HUDEP-2 (cell line): Measurements from ENCODE around the gene CADPS.

Experiments
- DNase-seq, 76 experiments: peaks; one replicate each; lab custom pipeline; 2025; ENCODE audit not compliant: unreplicated experiment in 76 of 76; lab: John Stamatoyannopoulos, UW

Gene CADPS

DNA sequence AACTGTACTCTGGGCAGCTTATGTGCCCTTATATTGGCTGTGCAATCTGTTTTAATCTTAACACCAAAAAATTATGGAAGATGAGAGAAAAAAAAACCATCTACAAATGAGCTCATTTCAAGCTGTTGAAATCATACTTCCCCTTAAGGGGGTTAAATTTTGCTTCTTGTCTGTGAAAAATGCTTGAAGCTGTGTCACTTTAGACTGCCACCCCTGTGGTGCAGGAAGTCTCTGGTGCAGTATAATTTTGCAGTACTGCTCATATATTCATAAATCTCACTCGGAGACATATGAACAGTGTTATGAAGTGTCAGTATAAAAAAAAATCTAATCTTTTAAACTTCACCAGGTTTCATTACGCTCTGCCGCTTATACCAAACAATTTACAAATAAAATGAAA is 471.5 kb downstream of the CADPS start:
- DNase-seq, result no peak

DNA sequence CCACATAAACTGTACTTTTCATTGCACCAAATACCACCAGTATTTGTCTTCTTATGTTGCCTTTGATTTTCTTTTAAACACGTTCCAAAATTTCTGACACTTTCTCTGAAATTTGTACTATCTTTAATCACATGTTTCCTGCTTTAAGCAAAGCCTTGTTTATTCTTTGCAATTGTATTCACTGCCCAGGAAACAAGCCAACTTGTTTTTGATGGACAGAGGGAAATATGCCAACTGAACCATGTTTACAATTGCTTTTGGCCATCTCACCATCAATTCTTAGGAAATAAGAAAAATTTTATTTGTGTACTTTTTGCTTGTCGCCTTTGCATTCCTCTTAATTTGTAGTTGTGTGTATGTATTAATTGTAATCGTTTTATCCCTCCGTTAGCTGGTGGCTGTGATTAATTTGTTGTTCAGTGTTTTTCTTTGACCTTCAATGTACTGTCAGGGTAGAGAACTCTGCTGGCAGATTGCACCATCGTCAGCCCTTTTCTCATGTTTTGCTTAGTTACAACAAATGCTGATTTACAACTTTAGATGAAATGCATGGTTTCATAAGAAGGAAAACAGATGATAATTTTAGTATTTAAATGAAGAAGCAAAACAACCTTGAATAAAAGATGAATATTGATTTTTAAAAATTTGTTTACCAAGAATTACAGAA is 482.5 kb downstream of the CADPS start:
- DNase-seq, result no peak

DNA sequence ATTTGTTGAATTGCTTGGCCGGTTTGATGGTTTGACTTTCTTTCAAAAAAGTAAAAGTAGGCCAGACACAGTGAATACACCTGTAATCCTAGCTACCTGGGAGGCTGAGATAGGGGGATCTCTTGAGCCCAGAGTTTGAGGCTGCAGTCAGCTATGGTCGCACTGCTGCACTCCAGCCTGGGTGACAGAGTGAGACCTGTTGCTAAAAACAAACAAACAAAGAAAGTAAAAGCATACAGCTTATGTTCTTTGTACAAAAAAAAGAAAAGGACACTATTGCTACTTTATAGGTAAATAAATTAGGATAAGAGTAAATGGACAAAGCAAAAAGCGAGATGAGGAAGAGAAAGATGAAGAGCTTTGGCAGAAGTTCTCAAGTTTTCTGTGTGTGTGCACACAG is 488.0 kb downstream of the CADPS start:
- no peak for DNase-seq

DNA sequence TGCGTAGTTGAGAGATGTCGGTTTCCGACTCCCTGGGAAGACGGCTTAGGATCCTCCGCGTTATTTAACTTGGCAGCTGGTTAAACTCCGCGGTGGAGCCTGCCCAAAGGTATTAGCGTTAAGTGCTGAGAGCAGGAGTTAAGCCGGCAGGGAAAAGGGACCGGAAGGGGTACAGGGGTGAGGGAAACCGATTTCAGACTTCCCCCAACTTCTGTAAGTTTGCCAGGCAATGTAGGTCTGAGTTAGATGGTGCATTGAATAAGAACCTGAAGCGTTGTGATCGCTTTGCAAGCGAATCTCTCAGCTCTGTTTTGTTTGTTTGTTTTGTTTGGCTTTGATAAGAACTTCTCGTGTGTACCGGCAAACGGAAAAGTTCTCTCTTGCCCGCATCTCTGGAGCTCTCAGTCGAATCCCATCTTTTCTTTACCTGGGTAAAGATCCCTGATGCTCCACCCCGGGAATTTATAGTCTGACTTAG is 495.9 kb downstream of the CADPS start:
- no peak for DNase-seq

DNA sequence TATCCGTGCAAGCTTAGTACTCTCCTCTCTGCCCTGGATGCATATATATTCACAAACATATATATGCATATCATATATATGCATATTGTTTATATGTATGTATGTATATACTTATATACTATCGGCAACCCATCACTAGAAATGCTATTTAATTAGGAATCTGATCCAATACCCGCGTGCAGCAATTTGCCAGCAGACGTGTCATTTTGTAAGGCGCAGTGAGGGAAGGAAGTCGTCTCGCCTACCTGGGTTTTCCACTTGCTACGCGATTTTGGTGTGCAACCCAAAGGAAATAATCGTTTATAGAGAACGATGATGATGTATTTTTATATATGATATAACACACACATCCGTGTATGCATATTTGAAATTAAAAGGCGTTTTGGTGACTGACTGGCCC is 496.3 kb downstream of the CADPS start:
- no peak for DNase-seq

DNA sequence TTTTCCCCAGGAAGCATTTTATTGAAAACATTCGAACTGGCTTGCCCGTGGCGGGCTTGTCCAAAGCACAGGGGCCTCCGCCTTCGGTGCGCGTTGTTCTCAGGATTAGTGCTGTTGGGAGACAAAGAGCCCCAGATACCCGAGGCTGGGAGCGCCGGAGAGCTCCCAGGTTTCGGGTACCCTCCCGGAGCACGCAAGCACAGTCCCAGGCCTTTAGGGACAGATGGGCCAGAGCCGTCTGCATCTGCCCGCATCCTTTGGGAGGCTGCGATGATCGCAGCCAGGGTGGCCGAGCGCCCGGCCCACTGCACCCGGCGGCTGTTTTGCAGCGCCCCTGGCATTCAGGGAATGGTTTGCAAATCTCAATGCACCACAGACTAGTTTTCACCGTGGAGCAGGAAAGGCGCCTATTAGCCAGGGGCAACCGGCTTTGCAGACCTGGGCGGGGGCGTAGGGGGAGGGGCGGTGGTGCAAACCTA is 496.9 kb downstream of the CADPS start:
- no peak for DNase-seq

DNA sequence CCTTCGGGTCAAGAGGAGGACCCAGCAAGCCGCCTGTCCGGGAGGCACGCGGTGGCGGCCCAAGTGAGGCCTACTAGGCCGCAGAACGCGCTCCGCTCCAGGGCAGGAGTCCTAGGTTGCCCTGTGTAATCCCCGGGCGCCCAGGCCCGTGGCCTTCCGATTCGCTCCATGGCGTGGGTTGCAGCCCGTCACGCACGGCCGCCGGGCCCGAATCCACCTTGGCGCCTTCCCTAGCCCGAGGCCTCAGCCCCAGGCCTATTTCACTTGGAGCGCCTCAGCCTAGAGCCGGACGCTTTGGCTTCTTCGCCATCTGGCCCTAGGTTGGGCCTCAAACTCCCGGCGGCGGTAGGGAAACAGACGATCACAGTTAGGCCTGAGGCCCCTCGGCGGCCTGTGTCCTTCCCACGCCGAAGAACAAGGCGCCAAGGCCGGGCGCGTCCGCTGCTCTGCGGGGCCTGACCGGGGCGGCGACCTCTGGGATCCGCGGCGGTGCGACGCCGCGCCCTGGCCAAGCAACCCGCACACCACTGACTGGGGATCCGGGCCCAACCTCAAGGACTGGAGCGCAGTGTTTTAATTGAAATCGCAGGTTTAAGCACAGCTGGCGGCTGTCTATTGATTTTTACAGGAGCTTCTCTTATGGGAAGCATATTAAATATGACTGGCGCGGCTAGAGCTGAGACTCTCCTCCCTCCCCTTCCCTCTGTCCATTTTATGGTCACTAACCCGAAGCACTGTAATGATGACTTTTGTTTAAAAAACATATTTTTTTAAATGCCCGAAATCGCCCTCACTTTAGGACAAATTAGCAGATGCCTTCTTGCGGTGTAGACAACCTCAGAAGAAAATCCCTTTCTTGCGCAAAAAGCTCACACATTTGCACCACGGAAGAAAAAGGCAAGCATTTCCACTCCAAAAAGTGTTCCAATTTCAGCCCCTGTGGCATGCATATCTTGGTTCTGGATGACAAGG is 498.0 kb downstream of the CADPS start:
- no peak for DNase-seq

DNA sequence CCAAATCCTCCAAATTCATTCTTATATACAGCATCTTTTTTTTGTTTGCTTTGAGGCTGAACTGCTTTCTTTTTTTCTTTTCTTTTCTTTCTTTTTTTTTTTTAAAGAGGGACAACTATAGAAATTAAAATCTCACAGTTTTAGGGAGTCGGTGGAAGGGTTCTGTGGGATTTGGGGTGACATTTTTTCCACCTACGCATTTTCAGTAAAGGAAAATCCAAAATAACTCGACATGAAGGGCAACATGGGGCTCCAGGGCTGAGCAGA is 498.8 kb downstream of the CADPS start:
- DNase-seq, result no peak

DNA sequence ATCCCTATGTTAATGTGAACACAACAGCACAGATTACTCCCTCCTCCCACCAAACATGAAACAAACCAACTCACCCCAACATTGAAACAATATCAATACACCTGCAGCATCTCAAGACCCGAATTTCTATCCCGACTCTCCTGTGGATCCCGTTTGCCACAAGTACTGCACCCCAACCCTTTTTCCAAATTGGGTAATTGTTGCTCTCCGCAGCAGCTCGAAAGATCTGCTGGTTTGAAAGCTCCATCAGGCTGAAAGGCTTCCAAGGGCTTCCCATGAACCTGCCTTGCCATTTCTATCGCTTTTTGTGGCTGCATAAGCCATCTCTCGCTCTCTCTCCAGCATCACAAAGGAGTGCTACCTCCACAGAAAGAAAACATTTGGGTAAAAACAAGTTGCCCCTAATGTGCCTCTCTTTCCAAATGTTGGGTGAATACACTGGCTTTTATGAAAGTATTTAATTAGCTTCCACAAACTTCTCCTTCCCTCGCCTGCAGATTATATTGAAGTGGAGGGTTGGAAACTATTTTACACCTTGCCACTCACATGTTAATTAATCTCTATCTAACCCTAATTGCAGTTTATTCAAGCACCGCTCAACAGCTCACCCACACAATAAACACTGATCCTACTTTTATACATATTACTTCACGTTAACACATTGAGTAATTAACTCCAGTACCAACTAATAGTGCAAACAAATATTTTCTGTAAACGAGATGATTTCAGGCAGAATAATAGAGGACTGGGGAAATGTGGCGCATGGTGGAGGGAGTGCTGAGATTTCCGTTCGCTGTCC is 499.4 kb downstream of the CADPS start:
- DNase-seq, result no peak

DNA sequence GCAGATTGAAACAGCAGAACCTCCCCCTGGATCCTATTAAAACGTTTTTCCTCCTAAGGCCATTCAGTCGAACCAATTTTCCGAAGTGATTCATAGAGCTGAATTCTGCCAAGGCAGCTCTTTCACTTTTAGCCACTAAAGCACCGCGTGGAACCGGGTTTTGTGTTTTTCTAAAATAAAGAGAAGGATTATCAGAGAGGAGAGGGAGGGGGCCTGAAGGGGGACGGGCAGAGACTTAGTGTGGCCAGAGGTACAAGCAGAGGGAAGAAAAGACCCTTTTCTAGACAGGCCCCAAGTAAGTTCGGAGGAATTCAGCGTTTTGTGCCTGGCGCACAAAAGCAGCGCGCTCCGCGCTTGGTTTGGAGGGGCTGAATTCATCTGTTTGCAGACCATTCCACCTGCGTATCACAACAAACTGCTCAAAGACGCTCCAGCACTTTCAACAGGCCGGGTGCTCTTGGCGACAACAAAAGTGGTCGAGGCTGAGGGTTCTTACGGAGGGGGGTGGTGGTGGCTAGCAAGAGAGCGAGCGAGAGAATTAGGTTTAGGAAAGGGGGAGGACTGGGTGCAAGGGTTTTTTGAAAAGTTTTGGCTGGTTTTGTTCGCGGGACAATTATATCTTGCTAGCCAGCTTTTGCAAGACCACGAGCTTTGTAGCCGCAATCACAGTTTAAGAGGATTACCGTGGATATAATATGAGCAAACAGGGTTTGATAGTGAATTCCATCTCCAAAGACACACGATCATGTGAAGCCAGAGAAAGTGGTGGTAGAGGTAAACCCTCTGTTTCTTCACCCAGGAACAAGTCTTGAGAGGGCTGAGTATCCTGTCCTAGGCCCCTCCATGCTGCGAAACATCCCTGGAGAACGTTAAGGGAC is 500.6 kb downstream of the CADPS start:
- no peak for DNase-seq

DNA sequence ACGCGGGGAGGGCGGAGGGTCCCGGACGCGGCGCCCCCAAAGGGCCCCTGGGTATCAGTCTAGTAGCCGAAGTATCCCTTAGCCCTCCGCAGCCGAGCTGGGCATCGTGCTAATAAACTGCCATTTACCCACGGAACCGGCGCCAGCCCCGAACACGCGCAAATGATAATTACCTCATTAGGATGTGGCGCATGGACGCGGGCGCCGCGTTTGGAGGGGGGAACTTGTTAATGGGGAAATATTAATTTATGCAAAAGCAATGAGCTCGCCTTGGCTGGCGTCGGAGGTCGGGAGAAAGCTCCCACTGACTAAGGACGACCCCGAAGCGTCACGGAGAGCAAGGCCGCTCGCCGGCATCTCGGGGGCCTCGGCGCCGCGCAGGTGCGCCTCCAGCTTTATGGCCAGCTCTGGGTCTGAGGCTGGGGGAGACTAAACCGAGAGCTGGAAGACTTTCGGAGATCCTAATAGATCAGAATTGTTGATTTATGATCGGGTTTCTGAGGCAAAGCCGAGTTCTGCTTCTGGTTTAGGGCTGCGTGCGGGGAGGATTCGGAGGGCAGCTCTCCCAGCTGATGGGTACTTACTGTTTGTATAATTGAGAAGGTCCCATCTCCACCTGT is 501.4 kb downstream of the CADPS start:
- DNase-seq, result no peak

DNA sequence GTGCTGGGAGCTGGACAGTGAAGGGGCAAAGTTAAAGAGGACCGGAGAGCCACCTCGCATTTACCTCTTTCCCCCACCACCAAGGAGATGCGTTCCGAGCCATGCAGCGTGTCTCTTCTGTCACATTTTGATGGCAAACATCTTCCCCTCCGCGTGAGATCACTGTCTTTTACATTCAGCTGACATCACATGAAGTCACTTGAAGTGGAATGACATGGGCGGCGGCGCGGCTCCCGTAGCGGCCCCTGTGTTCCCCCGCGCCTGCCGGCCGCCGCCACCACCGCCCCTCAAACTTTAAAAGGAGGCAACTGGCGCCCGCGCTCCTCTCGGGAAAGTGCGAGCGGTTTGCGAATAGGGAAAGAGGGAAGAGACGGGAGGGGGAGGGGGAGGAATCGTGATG is 502.0 kb downstream of the CADPS start, which contains the start of gene FEZF2:
Gene FEZF2 (minus strand): TSS at position 336 of the 400 bp plus-strand sequence. CDS start 682 bp downstream, outside the sequence.
- no peak for DNase-seq

DNA sequence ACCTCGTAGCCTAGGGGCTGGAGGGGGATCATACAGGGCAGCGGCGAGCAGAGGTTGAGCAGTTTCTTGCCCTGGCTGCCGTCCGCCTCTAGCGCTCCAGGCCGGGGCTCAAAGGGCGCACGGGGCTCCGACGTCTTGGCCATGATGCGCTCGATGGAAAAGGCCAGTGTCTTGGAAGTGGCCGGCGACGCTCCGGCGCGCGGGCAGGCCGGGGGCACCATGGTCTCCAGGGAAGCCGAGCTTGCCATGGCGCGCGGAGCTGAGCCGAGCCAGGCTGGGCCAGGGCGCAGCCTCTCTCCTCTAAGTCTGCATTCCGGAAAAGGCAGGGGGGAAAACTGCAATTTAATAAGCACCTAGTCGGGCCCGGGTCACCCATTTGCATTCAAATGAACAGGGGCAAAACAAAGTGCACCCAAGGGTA is 502.6 kb downstream of the CADPS start:
- DNase-seq, result no peak

DNA sequence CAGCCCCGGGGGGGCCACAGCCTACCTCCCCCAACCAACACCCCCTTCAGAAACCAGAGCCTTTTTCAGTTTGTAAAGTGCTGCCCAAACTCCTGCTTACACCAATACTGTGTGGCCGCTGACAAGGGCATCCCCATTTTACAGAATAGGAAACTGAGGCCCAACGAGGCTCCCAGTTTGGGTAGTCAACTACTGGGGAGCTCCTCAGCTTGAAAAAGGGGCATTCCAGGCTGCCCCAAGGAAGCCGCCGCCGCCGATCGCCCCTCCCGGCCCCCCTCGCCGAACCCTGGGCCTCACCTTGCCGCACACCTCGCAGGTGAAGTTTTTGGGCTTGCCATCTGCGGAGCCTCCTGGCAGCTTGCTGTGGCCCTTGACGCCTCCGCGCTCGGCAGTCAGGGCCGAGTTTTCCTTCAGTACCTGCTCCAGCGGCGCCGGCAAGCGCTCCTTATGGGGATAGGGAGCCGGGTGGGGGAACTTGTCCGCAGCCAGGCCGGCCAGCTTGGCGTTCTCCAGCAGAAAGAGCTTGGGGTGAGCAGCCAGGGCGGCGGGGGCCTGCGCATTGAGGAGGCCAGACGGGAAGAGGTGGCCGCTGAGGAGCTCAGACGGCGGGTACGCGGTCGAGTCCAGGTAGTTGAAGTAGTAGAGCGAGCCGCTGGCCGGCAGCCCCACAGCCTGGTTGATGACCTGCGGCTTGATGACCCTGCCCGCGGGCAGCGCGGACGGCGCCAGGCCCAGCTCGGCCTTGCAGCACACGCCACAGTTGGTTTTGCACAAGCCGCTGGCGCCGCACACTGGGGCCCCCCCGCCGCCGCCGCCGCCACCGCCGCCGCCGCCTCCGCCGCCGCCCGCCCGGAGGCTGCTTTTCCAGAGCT is 503.3 kb downstream of the CADPS start:
- no peak for DNase-seq

DNA sequence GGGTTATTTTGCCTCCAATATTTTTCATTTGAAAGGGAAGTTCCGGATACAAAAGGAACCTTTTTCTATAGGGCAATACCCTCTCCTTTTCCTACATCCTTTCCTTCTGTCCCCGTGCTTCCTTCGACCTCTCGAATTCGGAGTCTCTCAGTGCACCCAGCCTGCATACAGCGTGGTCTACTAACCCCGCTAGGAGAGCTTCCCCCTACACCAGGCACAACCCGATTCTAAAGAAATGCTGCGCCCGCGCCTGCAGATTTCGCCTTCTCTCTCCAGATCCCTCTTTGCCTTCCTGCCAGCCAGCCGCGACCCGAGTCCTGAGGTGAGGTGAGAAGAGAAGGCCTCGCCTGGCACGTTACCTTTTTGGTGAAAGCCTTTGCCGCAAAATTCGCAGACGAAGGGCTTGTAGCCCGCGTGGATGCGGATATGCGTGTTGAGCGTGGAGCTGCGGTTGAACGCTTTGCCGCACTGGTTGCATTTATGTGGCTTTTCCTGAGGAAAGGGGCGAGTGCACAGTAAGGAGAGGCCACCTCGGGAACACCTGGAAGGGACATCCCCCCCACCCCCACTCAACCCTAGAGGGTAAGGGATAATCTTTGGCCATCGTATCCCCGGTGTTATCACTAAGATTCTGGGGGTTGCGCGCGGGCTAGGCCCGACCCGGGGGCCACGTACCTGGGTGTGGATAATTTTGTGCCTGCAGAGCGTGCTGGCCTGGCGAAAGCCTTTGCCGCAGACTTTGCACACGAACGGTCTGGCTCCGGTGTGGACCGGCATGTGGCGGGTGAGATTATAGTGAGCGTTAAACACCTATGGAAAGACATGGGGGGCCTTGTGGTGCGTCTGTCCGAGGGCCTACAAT is 504.1 kb downstream of the CADPS start:
- DNase-seq, result no peak

DNA sequence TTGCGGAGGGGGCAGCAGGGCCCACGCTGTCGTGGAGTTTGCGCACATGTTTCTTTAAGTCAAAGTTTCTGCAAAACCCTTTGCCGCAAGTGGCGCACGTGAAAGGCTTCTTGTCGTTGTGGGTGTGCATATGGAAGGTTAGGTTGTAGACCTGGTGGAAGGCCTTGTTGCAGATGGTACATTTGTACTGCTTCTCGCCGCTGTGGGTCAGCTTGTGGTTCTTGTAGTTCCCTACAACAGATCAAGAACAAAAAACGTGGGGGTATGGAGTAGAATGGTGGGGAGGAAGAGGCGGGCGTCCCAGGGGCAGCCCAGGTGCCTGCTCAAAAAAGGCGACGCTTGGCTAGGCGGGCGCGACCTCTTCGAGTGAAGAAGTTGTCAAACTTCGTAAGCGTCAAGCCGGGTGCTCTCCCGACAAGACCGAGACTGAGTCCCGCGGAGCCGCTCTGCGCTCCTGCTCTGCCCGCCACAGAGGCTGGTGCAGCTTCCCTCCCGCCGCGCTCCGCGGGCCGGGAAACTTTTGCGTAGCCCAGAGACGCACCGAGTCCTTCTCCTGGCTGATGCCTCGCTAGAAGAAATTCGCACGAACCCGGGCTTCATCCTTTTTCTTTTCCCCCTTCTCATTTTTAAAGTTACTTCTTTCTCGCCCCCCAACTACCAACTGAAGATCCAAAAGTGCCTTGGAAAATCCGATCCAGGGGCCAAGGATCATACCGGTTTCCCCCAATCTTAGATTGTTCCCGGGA is 504.9 kb downstream of the CADPS start:
- DNase-seq, result no peak

DNA sequence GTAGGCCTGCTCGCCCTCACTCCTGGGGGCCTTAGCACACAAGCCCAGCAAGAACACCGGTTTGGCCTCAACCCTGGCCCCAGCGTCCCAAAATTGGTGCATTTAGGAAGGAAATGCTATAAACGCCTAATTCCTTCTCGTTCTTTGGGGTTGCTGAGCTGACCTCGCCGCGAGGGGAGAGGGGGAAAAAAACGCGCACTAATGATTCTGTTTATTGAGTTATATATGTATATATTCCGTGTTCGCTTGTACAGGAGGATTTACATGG is 505.8 kb downstream of the CADPS start:
- no peak for DNase-seq
